H1 (cell line): ENCODE measurements around the gene CMKLR1. TPM values are rescaled to one million over a fixed set of nuclear protein-coding genes. Genes with fewer than 3 reads are reported as not detected.

ENCODE experiments used
- CTCF ChIA-PET: fragments of 300-600 bp; sonication (Branson Sonifier 250); formaldehyde crosslinking; loops from one replicate; lab custom pipeline; 2021; ENCODE audit not compliant: partially characterized antibody; lab: Charles Lee
- POLR2A ChIA-PET: fragments of 300-600 bp; sonication (Branson Sonifier 250); formaldehyde crosslinking; loops from one replicate; lab custom pipeline; 2021; ENCODE audit warnings: inconsistent platforms; ENCODE audit not compliant: partially characterized antibody; lab: Charles Lee
- DNase-seq, 2 experiments: peaks; one replicate each; pipeline versions ENCODE4 v3.0.0 to v3.0.0-alpha.2; 2010 to 2022; ENCODE audit warnings: low spot score in 2 of 2, low read depth in 1 of 2, mixed read lengths in 1 of 2
- FAIRE-seq: peaks from 2 replicates; lab custom pipeline; 2011; peaks lifted over from hg19 to GRCh38; lab: Jason Lieb, UNC
- H2AFZ ChIP-seq: 2 replicates; pipeline ENCODE4 v1.8.1; 2012; ENCODE audit warnings: low read length, inconsistent platforms
- H2AK5ac ChIP-seq: 2 replicates; pipeline ENCODE4 v1.6.1; 2013; ENCODE audit warnings: low read depth, low read length
- H2BK120ac ChIP-seq: replicated peaks from 2 replicates; pipeline ENCODE3; 2013; ENCODE audit warnings: low read depth, low read length, inconsistent platforms
- H2BK12ac ChIP-seq: 2 replicates; pipeline ENCODE4 v1.6.1; 2013; ENCODE audit warnings: low read depth, low read length
- H2BK15ac ChIP-seq: 2 replicates; pipeline ENCODE4 v1.6.1; 2013; ENCODE audit warnings: low read length
- H2BK20ac ChIP-seq: 2 replicates; pipeline ENCODE4 v1.6.1; 2013; ENCODE audit warnings: low read length
- H2BK5ac ChIP-seq: 2 replicates; pipeline ENCODE4 v1.6.1; 2013; ENCODE audit warnings: low read depth, low read length
- H3K14ac ChIP-seq: 2 replicates; pipeline ENCODE4 v1.6.1; 2013; ENCODE audit warnings: inconsistent platforms; ENCODE audit not compliant: insufficient read length
- H3K18ac ChIP-seq: 2 replicates; pipeline ENCODE4 v1.6.1; 2013; ENCODE audit warnings: low read length; ENCODE audit errors: extremely low read depth
- H3K23ac ChIP-seq: 2 replicates; pipeline ENCODE4 v1.6.1; 2013; ENCODE audit warnings: inconsistent platforms; ENCODE audit not compliant: insufficient read length
- H3K23me2 ChIP-seq: 2 replicates; pipeline ENCODE4 v1.6.1; 2013; ENCODE audit warnings: low read depth, low read length
- H3K27ac ChIP-seq: 2 replicates; pipeline ENCODE4 v1.6.1; 2011; ENCODE audit warnings: low read depth, low read length, inconsistent platforms
- H3K27me3 ChIP-seq, 4 experiments: replicated peaks in 1 of 4; 1 replicate in 1 of 4; 2 replicates in 3 of 4; pipeline versions ENCODE4 v1.6.1 to v1.8.1; 2011 to 2013; ENCODE audit warnings: low read length in 3 of 4, mild to moderate bottlenecking in 3 of 4, inconsistent platforms in 2 of 4, mixed read lengths in 2 of 4, moderate library complexity in 1 of 4; ENCODE audit not compliant: control insufficient read depth in 3 of 4, insufficient read depth in 3 of 4; ENCODE audit errors: extremely low read depth in 1 of 4
- H3K36me3 ChIP-seq, 4 experiments: 2 replicates each; pipeline versions ENCODE4 v1.6.1 to v1.8.1; 2011 to 2013; ENCODE audit warnings: mild to moderate bottlenecking in 4 of 4, low read length in 3 of 4, moderate library complexity in 2 of 4, control low read depth in 1 of 4, inconsistent platforms in 1 of 4; ENCODE audit not compliant: insufficient read depth in 4 of 4, control insufficient read depth in 2 of 4
- H3K4ac ChIP-seq: replicated peaks from 2 replicates; pipeline ENCODE3; 2013; ENCODE audit warnings: low read length, low read depth, mixed read lengths, inconsistent platforms; ENCODE audit not compliant: insufficient read length
- H3K4me1 ChIP-seq, 4 experiments: replicated peaks in 1 of 4; 1 replicate in 1 of 4; 2 replicates in 3 of 4; pipeline versions ENCODE4 v1.6.1 to v1.8.1; 2011 to 2013; ENCODE audit warnings: low read length in 3 of 4, inconsistent platforms in 2 of 4, mixed read lengths in 1 of 4; ENCODE audit not compliant: insufficient read depth in 4 of 4, control insufficient read depth in 3 of 4
- H3K4me2 ChIP-seq, 2 experiments: 2 replicates each; pipeline versions ENCODE4 v1.6.1 to v1.8.1; 2011 to 2013; ENCODE audit warnings: low read depth in 2 of 2, low read length in 2 of 2, control low read depth in 1 of 2, inconsistent platforms in 1 of 2, mild to moderate bottlenecking in 1 of 2; ENCODE audit not compliant: insufficient read depth in 1 of 2
- H3K4me3 ChIP-seq, 4 experiments: fragments of 200-600, 300-600 bp in 1 of 4; sonication (generic), shearing (Covaris generic), sonication (Bioruptor Twin) in 1 of 4; 2 replicates each; pipeline versions ENCODE4 v1.5.1 to v1.8.1; 2011 to 2016; ENCODE audit warnings: low read length in 4 of 4, low read depth in 3 of 4, control low read depth in 2 of 4, inconsistent platforms in 2 of 4, mild to moderate bottlenecking in 2 of 4, mixed read lengths in 1 of 4, moderate library complexity in 1 of 4; ENCODE audit not compliant: insufficient read depth in 2 of 4; ENCODE audit errors: extremely low read depth in 1 of 4
- H3K56ac ChIP-seq: replicated peaks from 2 replicates; pipeline ENCODE3; 2013; ENCODE audit warnings: low read depth, mild to moderate bottlenecking, mixed read lengths, low read length, inconsistent platforms; ENCODE audit not compliant: insufficient read length
- H3K79me1 ChIP-seq: 2 replicates; pipeline ENCODE4 v1.6.1; 2013; ENCODE audit warnings: low read depth, low read length, control low read depth
- H3K79me2 ChIP-seq, 2 experiments: 2 replicates each; pipeline versions ENCODE4 v1.6.1 to v1.8.1; 2012 to 2013; ENCODE audit warnings: low read length in 2 of 2, mild to moderate bottlenecking in 2 of 2, inconsistent platforms in 1 of 2; ENCODE audit not compliant: insufficient read depth in 2 of 2, control insufficient read depth in 1 of 2
- H3K9ac ChIP-seq, 4 experiments: replicated peaks in 1 of 4; 1 replicate in 1 of 4; 2 replicates in 3 of 4; pipeline versions ENCODE4 v1.6.1 to v1.8.1; 2011 to 2013; ENCODE audit warnings: low read depth in 3 of 4, low read length in 3 of 4, control low read depth in 2 of 4, mild to moderate bottlenecking in 2 of 4, moderate library complexity in 2 of 4, inconsistent platforms in 1 of 4; ENCODE audit errors: extremely low read depth in 1 of 4
- H3K9me3 ChIP-seq, 2 experiments: 2 replicates each; pipeline versions ENCODE4 v1.6.1 to v1.8.1; 2012 to 2013; ENCODE audit warnings: mild to moderate bottlenecking in 2 of 2, moderate library complexity in 2 of 2, control low read depth in 1 of 2, inconsistent platforms in 1 of 2, low read depth in 1 of 2, low read length in 1 of 2, mixed read lengths in 1 of 2; ENCODE audit not compliant: insufficient read depth in 2 of 2
- H4K20me1 ChIP-seq, 2 experiments: replicated peaks in 1 of 2; 2 replicates each; pipeline versions ENCODE3 to v1.8.1; 2011 to 2013; ENCODE audit warnings: inconsistent platforms in 2 of 2, low read length in 2 of 2, mild to moderate bottlenecking in 1 of 2; ENCODE audit not compliant: insufficient read depth in 2 of 2, control insufficient read depth in 1 of 2
- H4K5ac ChIP-seq: 2 replicates; pipeline ENCODE4 v1.6.1; 2013; ENCODE audit warnings: low read length, low read depth, mixed read lengths, inconsistent platforms; ENCODE audit not compliant: insufficient read length
- H4K8ac ChIP-seq: 2 replicates; pipeline ENCODE4 v1.8.0; 2013; ENCODE audit warnings: mild to moderate bottlenecking, moderate library complexity, low read length, inconsistent platforms; ENCODE audit not compliant: insufficient read depth; ENCODE audit errors: extremely low read depth
- H4K91ac ChIP-seq: replicated peaks from 2 replicates; pipeline ENCODE3; 2013; ENCODE audit warnings: low read length, mixed read lengths, inconsistent platforms; ENCODE audit not compliant: insufficient read length
- CREB1 ChIP-seq: IDR thresholded peaks from 2 replicates; pipeline ENCODE4 v1.6.1; 2012; ENCODE audit warnings: inconsistent platforms
- WGBS, 2 experiments: shearing (Covaris generic) in 1 of 2; methylation state at CpG; one replicate each; pipeline versions ENCODE4 v1.1.6 to v1.1.7; 2013 to 2015; ENCODE audit warnings: low lambda C conversion rate in 2 of 2, mixed read lengths in 2 of 2, inconsistent platforms in 1 of 2, low coverage in 1 of 2, missing lambda C conversion rate in 1 of 2; ENCODE audit not compliant: insufficient replicate concordance in 2 of 2, insufficient coverage in 1 of 2, insufficient read length in 1 of 2; ENCODE audit errors: extremely low coverage in 1 of 2, missing lambda C conversion rate in 1 of 2; 5-methylcytosine and 5-hydroxymethylcytosine counted together
- polyA plus RNA-seq, 7 experiments: library from polyadenylated mRNA; depleted of rRNA in 3 of 7; stranded (reverse) in 5 of 7; unstranded in 2 of 7; fragments of >200 nt in 5 of 7; fragments of 200-250 nt in 2 of 7; gene quantifications; 1 replicate in 5 of 7; 2 replicates in 1 of 7; 4 replicates in 1 of 7; pipeline versions ENCODE4 v1.2.1 to v1.2.3, GENCODE V29; 2011 to 2013; ENCODE audit warnings: missing spikeins in 2 of 7, mixed read lengths in 2 of 7
- total RNA-seq: library from RNA; stranded (reverse); fragmentation: NEBNext Ultra II Directional; extraction: Animal tissue kit (Norgen Biotek cat#: 25700); gene quantifications from 2 replicates; pipeline ENCODE4 v1.2.1, GENCODE V29; 2021

CMKLR1 gene
- total and polyA plus RNA-seq, 2 of the 8 experiments (the other 6 are each of a cell fraction or from before 2014, with no cell fraction given) = 2.1 to 2.8 TPM

DNA sequence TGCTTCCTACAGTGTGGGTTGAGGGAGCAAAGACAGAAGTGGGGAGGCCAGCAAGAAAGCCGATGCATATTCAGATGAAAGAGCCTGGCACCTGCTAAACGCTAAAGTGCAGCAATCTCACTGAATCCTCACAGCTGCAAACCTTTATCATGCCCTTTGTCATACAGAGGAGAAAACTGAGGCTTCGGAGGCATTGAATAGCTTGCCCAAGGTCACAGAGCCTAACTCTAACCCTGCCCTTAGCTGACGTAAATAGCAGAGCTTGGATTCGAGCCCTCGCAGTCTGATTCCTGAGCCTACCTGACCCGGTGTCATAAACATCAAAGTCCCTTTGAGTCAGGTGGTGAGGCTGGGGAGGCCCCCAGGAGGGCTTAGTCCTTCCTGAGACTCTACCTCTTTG lies 54.9 kb downstream of the CMKLR1 start:
- DNase-seq (no peak), FAIRE-seq (peak; percentile 62)
- H2AFZ ChIP-seq = 0 out of 2 replicates have a peak overlapping the region, but pooled peaks have one; percentile 25
- no peak overlapping the region for H2BK5ac ChIP-seq
- H3K27me3 ChIP-seq = no peaks in the 10 kb centered on the region
- H3K27ac ChIP-seq = no peak overlapping the region
- no peak overlapping the region for H2AK5ac ChIP-seq
- H3K79me2 ChIP-seq = no peaks in the 10 kb centered on the region
- no peaks in the 10 kb centered on the region for H3K9me3 ChIP-seq
- no peak overlapping the region; the same call in 1 of the 2 replicates for H3K18ac ChIP-seq
- H3K4me1 ChIP-seq = peaks cover 6 to 15% (median 9%) of the 10 kb centered on the region in 4 experiments
- H3K23ac ChIP-seq = no peak overlapping the region
- peaks cover 6% of the 10 kb centered on the region; the same call in 1 of the 2 replicates for H3K23me2 ChIP-seq
- H2BK20ac ChIP-seq = peak overlapping the region; percentile 8; the same call in 1 of the 2 replicates
- no peak overlapping the region for H3K9ac ChIP-seq
- H3K79me1 ChIP-seq = no peaks in the 10 kb centered on the region
- ChIA-PET CTCF (interaction anchor here (0.7 to 1.5 kb wide), 4 partner anchors 8 to 47 kb away, joined by 3 to 4 read pairs (median 4); no protein-coding TSS in a partner anchor), POLR2A (interaction anchor here (0.6 kb wide), 1 partner anchor 24 kb away, joined by 3 read pairs; no protein-coding TSS in a partner anchor)
- H3K4me3 ChIP-seq = no peak overlapping the region
- no peak overlapping the region for H3K14ac ChIP-seq
- no peak overlapping the region for H3K4ac ChIP-seq
- H3K36me3 ChIP-seq = no peaks in the 10 kb centered on the region
- H4K5ac ChIP-seq = no peak overlapping the region
- 55% methylated on average over 7 of the region's 7 CpGs; no CpG with 5 or more reads in 1 of the 2 experiments for WGBS, 2 experiments
- no peak overlapping the region for H3K56ac ChIP-seq
- no peak overlapping the region for H2BK15ac ChIP-seq
- H4K8ac ChIP-seq = no peak overlapping the region
- no peak for TF ChIP-seq CREB1
- TF ChIP-seq, all 59 proteins: peak for 0
- no peak overlapping the region for H4K91ac ChIP-seq
- H2BK120ac ChIP-seq = no peak overlapping the region
- H4K20me1 ChIP-seq = no peaks in the 10 kb centered on the region
- 0 out of 4 replicates have a peak overlapping the region, but pooled peaks of 1 of the 2 experiments have one; percentile 1 for H3K4me2 ChIP-seq
- H2BK12ac ChIP-seq = no peak overlapping the region
